K562 (cell line): Measurements from ENCODE around the gene FA2H. TPM values are rescaled to one million over a fixed set of nuclear protein-coding genes. Genes with fewer than 3 reads are reported as not detected.

Experiments
- ATAC-seq: fragments of 200-7000 bp; cut with Tn5 transposase; 3 replicates; pipeline ENCODE4 v1.9.1; 2020; ENCODE audit warnings: moderate library complexity
- BruUV-seq: library from RNA; stranded (reverse); fragments of 400-500 nt; replicated peaks from 2 replicates; lab custom pipeline; 2021; lab: Mats Ljungman, UMichigan
- CTCF ChIA-PET: fragments of 300-600 bp; formaldehyde crosslinking; extraction: SDS; loops from one replicate; lab custom pipeline; 2021; ENCODE audit warnings: low intra/inter-chr PET ratio; lab: Yijun Ruan, JAX
- POLR2A ChIA-PET: fragments of 300-600, 350-650 bp; sonication (Branson Sonifier 250); formaldehyde crosslinking; extraction: SDS; loops from one replicate; lab custom pipeline; 2021; ENCODE audit warnings: antibody characterized with exemption, inconsistent platforms; lab: Yijun Ruan, JAX
- DNase-seq, 4 experiments: peaks; one replicate each; pipeline versions ENCODE4 v3.0.0 to v3.0.0-alpha.2; 2011 to 2018; ENCODE audit warnings: low spot score in 3 of 4, mixed read lengths in 3 of 4; ENCODE audit errors: extremely low read depth in 1 of 4
- FAIRE-seq: peaks from 2 replicates; lab custom pipeline; 2011; peaks lifted over from hg19 to GRCh38; lab: Jason Lieb, UNC
- H2AFZ ChIP-seq: 2 replicates; pipeline ENCODE4 v1.6.0; 2011; ENCODE audit warnings: low read depth, low read length, control low read depth, inconsistent platforms
- H3K27ac ChIP-seq: fragments of 200-600 bp; 3 replicates; pipeline ENCODE4 v1.8.0; 2011; ENCODE audit warnings: low read depth, mild to moderate bottlenecking, control low read depth, inconsistent platforms, low read length, moderate library complexity, mixed read lengths; ENCODE audit errors: extremely low read depth
- H3K27me3 ChIP-seq, 2 experiments: fragments of 300-600 bp in 1 of 2; 2 replicates in 1 of 2; 3 replicates in 1 of 2; pipeline versions ENCODE4 v1.6.0 to v1.8.0; 2011; ENCODE audit warnings: inconsistent platforms in 2 of 2, low read length in 2 of 2, mild to moderate bottlenecking in 1 of 2, mixed read lengths in 1 of 2, moderate library complexity in 1 of 2; ENCODE audit not compliant: control insufficient read depth in 2 of 2, insufficient read depth in 2 of 2
- H3K36me3 ChIP-seq: fragments of 300-600 bp; 3 replicates; pipeline ENCODE4 v1.8.0; 2011; ENCODE audit warnings: mild to moderate bottlenecking, low read length, inconsistent platforms; ENCODE audit not compliant: control insufficient read depth, insufficient read depth
- H3K4me1 ChIP-seq, 2 experiments: fragments of 200-600 bp in 1 of 2; replicated peaks in 1 of 2; 2 replicates in 1 of 2; 3 replicates in 1 of 2; pipeline versions ENCODE4 v1.5.1 to v1.8.0; 2011; ENCODE audit warnings: inconsistent platforms in 2 of 2, low read length in 2 of 2, mild to moderate bottlenecking in 1 of 2, mixed read lengths in 1 of 2, moderate library complexity in 1 of 2; ENCODE audit not compliant: control insufficient read depth in 2 of 2, insufficient read depth in 2 of 2
- H3K4me2 ChIP-seq: 2 replicates; pipeline ENCODE4 v1.6.1; 2011; ENCODE audit warnings: low read length, control low read depth, inconsistent platforms, mixed read lengths; ENCODE audit not compliant: insufficient read depth
- H3K4me3 ChIP-seq: fragments of 200-600 bp; sonication (generic), shearing (Covaris generic); 2 replicates; pipeline ENCODE4 v1.5.1; 2016; ENCODE audit warnings: control low read depth, inconsistent platforms
- H3K79me2 ChIP-seq: fragments of 200-600 bp; 3 replicates; pipeline ENCODE4 v1.8.0; 2011; ENCODE audit warnings: low read length, inconsistent platforms; ENCODE audit not compliant: control insufficient read depth, insufficient read depth
- H3K9ac ChIP-seq, 2 experiments: 2 replicates each; pipeline versions ENCODE4 v1.6.0 to v1.6.1; 2011; ENCODE audit warnings: low read depth in 2 of 2, low read length in 2 of 2, control low read depth in 1 of 2, inconsistent platforms in 1 of 2, mild to moderate bottlenecking in 1 of 2, mixed read lengths in 1 of 2; ENCODE audit not compliant: insufficient read depth in 1 of 2
- H3K9me1 ChIP-seq: one replicate; pipeline ENCODE4 v1.6.0; 2011; ENCODE audit warnings: inconsistent platforms, mild to moderate bottlenecking, low read length, moderate library complexity; ENCODE audit not compliant: control insufficient read depth, insufficient read depth
- H3K9me3 ChIP-seq: replicated peaks from 2 replicates; pipeline ENCODE4 v1.5.1; 2011; ENCODE audit warnings: low read depth, low read length, inconsistent platforms; ENCODE audit not compliant: control insufficient read depth, insufficient read depth
- H4K20me1 ChIP-seq: replicated peaks from 2 replicates; pipeline ENCODE4 v1.6.1; 2011; ENCODE audit warnings: low read length, inconsistent platforms, mixed read lengths; ENCODE audit not compliant: control insufficient read depth, insufficient read depth
- ARNT ChIP-seq, 2 experiments: fragments of 450-650 bp; IDR thresholded peaks; 2 replicates each; pipeline ENCODE4 v1.6.1; 2016; ENCODE audit warnings: mild to moderate bottlenecking in 1 of 2
- FOS ChIP-seq: IDR thresholded peaks from 3 replicates; pipeline ENCODE4 v1.6.1; 2011; ENCODE audit not compliant: insufficient read length; ENCODE audit errors: extremely low read depth
- GATA2 ChIP-seq: sonication (generic); formaldehyde crosslinking; IDR thresholded peaks from 2 replicates; pipeline ENCODE4 v1.4.0; 2020; ENCODE audit warnings: mild to moderate bottlenecking, missing genetic modification reagents
- KDM5B ChIP-seq: fragments of 200-600 bp; sonication (generic); IDR thresholded peaks from 2 replicates; pipeline ENCODE4 v1.6.1; 2012; ENCODE audit warnings: low read depth, mild to moderate bottlenecking, moderate library complexity, low read length, control low read depth, inconsistent platforms; ENCODE audit not compliant: insufficient replicate concordance
- MAFF ChIP-seq: IDR thresholded peaks from 2 replicates; pipeline ENCODE4 v1.6.1; 2012; ENCODE audit warnings: low read length, improper control_type of control experiment
- NR1H2 ChIP-seq: sonication (generic); formaldehyde crosslinking; IDR thresholded peaks from 2 replicates; pipeline ENCODE4 v1.4.0; 2020; ENCODE audit warnings: mild to moderate bottlenecking, missing genetic modification reagents
- POLR2AphosphoS2 ChIP-seq: IDR thresholded peaks from 2 replicates; pipeline ENCODE4 v1.6.1; 2012; ENCODE audit warnings: low read length, improper control_type of control experiment
- RFX1 ChIP-seq: fragments of 450-650 bp; IDR thresholded peaks from 2 replicates; pipeline ENCODE4 v1.6.1; 2016; ENCODE audit warnings: mild to moderate bottlenecking, moderate library complexity
- SIN3B ChIP-seq: fragments of 450-650 bp; IDR thresholded peaks from 2 replicates; pipeline ENCODE4 v1.6.1; 2017; ENCODE audit warnings: low read depth, mild to moderate bottlenecking, moderate library complexity
- SMARCA5 ChIP-seq: fragments of 450-650 bp; IDR thresholded peaks from 2 replicates; pipeline ENCODE4 v1.6.1; 2016
- STAT5B ChIP-seq: fragments of 250-450 bp; sonication (Bioruptor Pico); IDR thresholded peaks from 2 replicates; pipeline ENCODE4 v1.8.0; 2021; ENCODE audit warnings: mild to moderate bottlenecking, inconsistent platforms
- WGBS: fragments of 100-300 bp; shearing (Covaris generic); methylation state at CpG from one replicate; pipeline ENCODE4 v1.1.6; 2016; ENCODE audit warnings: low coverage, mixed read lengths; ENCODE audit not compliant: insufficient coverage; ENCODE audit errors: missing lambda C conversion rate; 5-methylcytosine and 5-hydroxymethylcytosine counted together
- in situ Hi-C: fragments of 300-500 bp; cut with MboI; formaldehyde crosslinking; loops from 4 replicates; pipeline ENCODE4 v1.15.0; 2018; ENCODE audit warnings: inconsistent platforms, mixed read lengths
- intact Hi-C: fragments of 100-400 bp; cut with micrococcal nuclease; formaldehyde crosslinking; loops from 2 replicates; pipeline ENCODE4 v1.14.2; 2022
- polyA plus RNA-seq, 8 experiments: library from polyadenylated mRNA; depleted of rRNA in 4 of 8; stranded (reverse) in 5 of 8; unstranded in 3 of 8; fragments of >200 nt; fragmentation: Nextera tagmentation in 2 of 8; fragmentation: Illumina TruSeq in 1 of 8; extraction: Ambion mirVana in 2 of 8; extraction: Trizol in 1 of 8; gene quantifications; 2 replicates each; pipeline versions ENCODE4 v1.2.1 to v1.2.3, GENCODE V29; 2011 to 2014; ENCODE audit warnings: inconsistent platforms in 1 of 8, missing spikeins in 1 of 8
- total RNA-seq, 7 experiments: library from RNA; depleted of rRNA in 6 of 7; stranded (reverse); fragments of >200 nt in 6 of 7; fragmentation: Illumina TruSeq in 2 of 7; extraction: Trizol in 2 of 7; gene quantifications; 2 replicates each; pipeline versions ENCODE4 v1.2.1 to v1.2.3, GENCODE V29; 2011 to 2021; ENCODE audit warnings: low replicate concordance in 1 of 7
- TF ChIP-seq, protein P1 (sequence below): fragments of 450-650 bp; IDR thresholded peaks from one replicate; pipeline ENCODE4 v1.6.1; 2018; ENCODE audit warnings: mild to moderate bottlenecking, moderate library complexity; ENCODE audit not compliant: partially characterized antibody
- TF ChIP-seq, protein P2 (sequence below), 3 experiments: IDR thresholded peaks in 2 of 3; conservative IDR thresholded peaks in 1 of 3; 2 replicates each; pipeline ENCODE4 v1.5.1; 2011 to 2012; ENCODE audit warnings: low read length in 3 of 3, mild to moderate bottlenecking in 3 of 3, control low read depth in 2 of 3, improper control_type of control experiment in 1 of 3, inconsistent platforms in 1 of 3, low read depth in 1 of 3, mixed read lengths in 1 of 3, moderate library complexity in 1 of 3; ENCODE audit not compliant: insufficient read depth in 2 of 3
- TF ChIP-seq, protein P3 (sequence below): fragments of 450-650 bp; IDR thresholded peaks from 2 replicates; pipeline ENCODE4 v1.6.1; 2017; ENCODE audit warnings: antibody characterized with exemption, mild to moderate bottlenecking
- TF ChIP-seq, protein P4 (sequence below): sonication (generic); formaldehyde crosslinking; IDR thresholded peaks from 2 replicates; pipeline ENCODE4 v1.5.0; 2020; ENCODE audit warnings: missing genetic modification reagents

The FA2H gene
- total and polyA plus RNA-seq, 9 of the 15 experiments (the other 6 are each of a cell fraction or from before 2014, with no cell fraction given): not detected

DNA sequence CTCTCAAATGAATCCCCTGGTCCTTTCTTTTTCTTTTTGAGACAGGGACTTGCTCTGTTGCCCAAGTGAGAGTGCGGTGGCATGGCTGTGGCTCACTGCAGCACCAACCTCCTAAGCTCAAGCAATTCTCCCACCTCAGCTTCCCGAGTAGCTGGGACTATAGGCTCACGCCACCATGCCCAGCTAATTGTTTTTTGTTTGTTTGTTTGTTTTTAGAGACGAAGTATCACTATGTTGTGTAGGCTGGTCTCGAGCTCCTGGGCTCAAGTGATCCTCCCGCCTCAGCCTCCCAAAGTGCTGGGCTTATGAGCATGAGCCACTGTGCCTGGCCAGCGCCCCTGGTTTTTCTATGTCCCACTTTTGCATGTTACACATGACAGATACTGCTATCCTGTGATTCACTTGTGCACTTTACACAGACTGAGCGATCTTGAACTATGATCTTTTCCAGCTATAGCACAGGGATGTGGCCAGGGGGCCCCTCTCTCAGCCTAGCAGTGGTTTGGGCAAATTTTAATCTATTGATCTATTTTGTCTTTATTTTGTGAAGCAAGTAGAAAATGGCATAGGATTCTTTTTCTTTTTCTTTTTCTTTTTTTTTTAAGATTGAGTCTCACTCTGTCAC lies 42.7 kb downstream of the FA2H start:
- no peak overlapping the region for H3K4me2 ChIP-seq
- in situ Hi-C loops (no loop called here), intact Hi-C loops (no loop called here)
- H3K4me3 ChIP-seq: no peak overlapping the region
- no peak overlapping the region for H2AFZ ChIP-seq
- no peaks in the 10 kb centered on the region for H3K9me1 ChIP-seq
- H3K79me2 ChIP-seq: no peaks in the 10 kb centered on the region
- WGBS: 2% methylated on average over 7 of the region's 8 CpGs
- ChIA-PET CTCF (no interaction called here), POLR2A (interaction anchor here (1.2 to 1.6 kb wide), 3 partner anchors 8 to 12 kb away, joined by 3 to 4 read pairs (median 4); no protein-coding TSS in a partner anchor)
- ATAC-seq (no peak), DNase-seq (no peak), FAIRE-seq (no peak)
- peaks cover 9 to 67% of the 10 kb centered on the region in 2 experiments; a peak in 4 of 5 replicates for H3K27me3 ChIP-seq
- H3K4me1 ChIP-seq: peaks cover 0 to 12% of the 10 kb centered on the region in 2 experiments; a peak in 1 of 5 replicates
- peaks cover under 1% of the 10 kb centered on the region for H3K9me3 ChIP-seq
- H3K27ac ChIP-seq: no peak overlapping the region
- no peak overlapping the region for H3K9ac ChIP-seq
- no peaks in the 10 kb centered on the region; the same call in 1 of the 2 replicates for H4K20me1 ChIP-seq
- H3K36me3 ChIP-seq: no peaks in the 10 kb centered on the region
- no TSS peak for BruUV-seq
- TF ChIP-seq ARNT (IDR thresholded peaks at IDR 0.05) (no peak), RFX1 (no peak), STAT5B (CRISPR knock-in tag) (no peak), FOS (no peak), GATA2 (CRISPR knock-in tag) (no peak), POLR2AphosphoS2 (no peak), MAFF (no peak), KDM5B (no peak), NR1H2 (no peak), SIN3B (no peak), SMARCA5 (no peak)
- TF ChIP-seq, protein P1, sequence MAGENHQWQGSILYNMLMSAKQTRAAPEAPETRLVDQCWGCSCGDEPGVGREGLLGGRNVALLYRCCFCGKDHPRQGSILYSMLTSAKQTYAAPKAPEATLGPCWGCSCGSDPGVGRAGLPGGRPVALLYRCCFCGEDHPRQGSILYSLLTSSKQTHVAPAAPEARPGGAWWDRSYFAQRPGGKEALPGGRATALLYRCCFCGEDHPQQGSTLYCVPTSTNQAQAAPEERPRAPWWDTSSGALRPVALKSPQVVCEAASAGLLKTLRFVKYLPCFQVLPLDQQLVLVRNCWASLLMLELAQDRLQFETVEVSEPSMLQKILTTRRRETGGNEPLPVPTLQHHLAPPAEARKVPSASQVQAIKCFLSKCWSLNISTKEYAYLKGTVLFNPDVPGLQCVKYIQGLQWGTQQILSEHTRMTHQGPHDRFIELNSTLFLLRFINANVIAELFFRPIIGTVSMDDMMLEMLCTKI: no peak
- TF ChIP-seq, protein P2, sequence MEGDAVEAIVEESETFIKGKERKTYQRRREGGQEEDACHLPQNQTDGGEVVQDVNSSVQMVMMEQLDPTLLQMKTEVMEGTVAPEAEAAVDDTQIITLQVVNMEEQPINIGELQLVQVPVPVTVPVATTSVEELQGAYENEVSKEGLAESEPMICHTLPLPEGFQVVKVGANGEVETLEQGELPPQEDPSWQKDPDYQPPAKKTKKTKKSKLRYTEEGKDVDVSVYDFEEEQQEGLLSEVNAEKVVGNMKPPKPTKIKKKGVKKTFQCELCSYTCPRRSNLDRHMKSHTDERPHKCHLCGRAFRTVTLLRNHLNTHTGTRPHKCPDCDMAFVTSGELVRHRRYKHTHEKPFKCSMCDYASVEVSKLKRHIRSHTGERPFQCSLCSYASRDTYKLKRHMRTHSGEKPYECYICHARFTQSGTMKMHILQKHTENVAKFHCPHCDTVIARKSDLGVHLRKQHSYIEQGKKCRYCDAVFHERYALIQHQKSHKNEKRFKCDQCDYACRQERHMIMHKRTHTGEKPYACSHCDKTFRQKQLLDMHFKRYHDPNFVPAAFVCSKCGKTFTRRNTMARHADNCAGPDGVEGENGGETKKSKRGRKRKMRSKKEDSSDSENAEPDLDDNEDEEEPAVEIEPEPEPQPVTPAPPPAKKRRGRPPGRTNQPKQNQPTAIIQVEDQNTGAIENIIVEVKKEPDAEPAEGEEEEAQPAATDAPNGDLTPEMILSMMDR (IDR thresholded peaks at IDR 0.05 in 2 of 3, conservative IDR thresholded peaks at IDR 0.05 in 1 of 3; ENCODE audit: insufficient read depth in 2 of 3, low read depth in 1 of 3, low read length in 3 of 3): no peak
- TF ChIP-seq, protein P3, sequence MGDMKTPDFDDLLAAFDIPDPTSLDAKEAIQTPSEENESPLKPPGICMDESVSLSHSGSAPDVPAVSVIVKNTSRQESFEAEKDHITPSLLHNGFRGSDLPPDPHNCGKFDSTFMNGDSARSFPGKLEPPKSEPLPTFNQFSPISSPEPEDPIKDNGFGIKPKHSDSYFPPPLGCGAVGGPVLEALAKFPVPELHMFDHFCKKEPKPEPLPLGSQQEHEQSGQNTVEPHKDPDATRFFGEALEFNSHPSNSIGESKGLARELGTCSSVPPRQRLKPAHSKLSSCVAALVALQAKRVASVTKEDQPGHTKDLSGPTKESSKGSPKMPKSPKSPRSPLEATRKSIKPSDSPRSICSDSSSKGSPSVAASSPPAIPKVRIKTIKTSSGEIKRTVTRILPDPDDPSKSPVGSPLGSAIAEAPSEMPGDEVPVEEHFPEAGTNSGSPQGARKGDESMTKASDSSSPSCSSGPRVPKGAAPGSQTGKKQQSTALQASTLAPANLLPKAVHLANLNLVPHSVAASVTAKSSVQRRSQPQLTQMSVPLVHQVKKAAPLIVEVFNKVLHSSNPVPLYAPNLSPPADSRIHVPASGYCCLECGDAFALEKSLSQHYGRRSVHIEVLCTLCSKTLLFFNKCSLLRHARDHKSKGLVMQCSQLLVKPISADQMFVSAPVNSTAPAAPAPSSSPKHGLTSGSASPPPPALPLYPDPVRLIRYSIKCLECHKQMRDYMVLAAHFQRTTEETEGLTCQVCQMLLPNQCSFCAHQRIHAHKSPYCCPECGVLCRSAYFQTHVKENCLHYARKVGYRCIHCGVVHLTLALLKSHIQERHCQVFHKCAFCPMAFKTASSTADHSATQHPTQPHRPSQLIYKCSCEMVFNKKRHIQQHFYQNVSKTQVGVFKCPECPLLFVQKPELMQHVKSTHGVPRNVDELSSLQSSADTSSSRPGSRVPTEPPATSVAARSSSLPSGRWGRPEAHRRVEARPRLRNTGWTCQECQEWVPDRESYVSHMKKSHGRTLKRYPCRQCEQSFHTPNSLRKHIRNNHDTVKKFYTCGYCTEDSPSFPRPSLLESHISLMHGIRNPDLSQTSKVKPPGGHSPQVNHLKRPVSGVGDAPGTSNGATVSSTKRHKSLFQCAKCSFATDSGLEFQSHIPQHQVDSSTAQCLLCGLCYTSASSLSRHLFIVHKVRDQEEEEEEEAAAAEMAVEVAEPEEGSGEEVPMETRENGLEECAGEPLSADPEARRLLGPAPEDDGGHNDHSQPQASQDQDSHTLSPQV: no peak
- TF ChIP-seq, protein P4, sequence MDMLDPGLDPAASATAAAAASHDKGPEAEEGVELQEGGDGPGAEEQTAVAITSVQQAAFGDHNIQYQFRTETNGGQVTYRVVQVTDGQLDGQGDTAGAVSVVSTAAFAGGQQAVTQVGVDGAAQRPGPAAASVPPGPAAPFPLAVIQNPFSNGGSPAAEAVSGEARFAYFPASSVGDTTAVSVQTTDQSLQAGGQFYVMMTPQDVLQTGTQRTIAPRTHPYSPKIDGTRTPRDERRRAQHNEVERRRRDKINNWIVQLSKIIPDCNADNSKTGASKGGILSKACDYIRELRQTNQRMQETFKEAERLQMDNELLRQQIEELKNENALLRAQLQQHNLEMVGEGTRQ (CRISPR knock-in tag): no peak
